Thyroid gland (tissue), 4 donors: Measurements from ENCODE around the gene SLC6A17. TPM values are rescaled to one million over a fixed set of nuclear protein-coding genes. Genes with fewer than 3 reads are reported as not detected.

Experiments
- DNase-seq, 2 donors: peaks; one replicate each; pipeline ENCODE4 v3.0.0-alpha.2; 2019
- H3K27ac ChIP-seq, 3 donors: fragments of 200-600 bp; sonication (generic); 1 replicate in 2 of 3; 2 replicates in 1 of 3; pipeline ENCODE4 v1.5.1; 2016 to 2019; ENCODE audit warnings: mild to moderate bottlenecking in 1 of 3, moderate library complexity in 1 of 3
- H3K27me3 ChIP-seq: fragments of 200-600 bp; sonication (generic); one replicate; pipeline ENCODE4 v1.5.1; 2019
- H3K36me3 ChIP-seq, 2 donors: fragments of 200-600 bp; sonication (generic); one replicate each; pipeline ENCODE4 v1.5.1; 2016 to 2019
- H3K4me1 ChIP-seq, 2 donors: fragments of 200-600 bp; sonication (generic); one replicate each; pipeline ENCODE4 v1.5.1; 2017 to 2019
- H3K4me3 ChIP-seq, 3 donors: fragments of 200-600 bp; sonication (generic); replicated peaks in 1 of 3; 1 replicate in 2 of 3; 2 replicates in 1 of 3; pipeline ENCODE4 v1.5.1; 2016; ENCODE audit warnings: mild to moderate bottlenecking in 1 of 3
- H3K9me3 ChIP-seq: fragments of 200-600 bp; sonication (generic); one replicate; pipeline ENCODE4 v1.5.1; 2017
- CTCF ChIP-seq, 6 experiments: fragments of 200-600 bp in 3 of 6; fragments of 450-650 bp in 3 of 6; sonication (generic) in 3 of 6; IDR thresholded peaks; one replicate each; pipeline ENCODE4 v1.5.1; 2016 to 2019; ENCODE audit warnings: antibody characterized with exemption in 6 of 6, mild to moderate bottlenecking in 2 of 6, inconsistent platforms in 1 of 6, moderate library complexity in 1 of 6
- POLR2A ChIP-seq, 2 donors: fragments of 450-650 bp; IDR thresholded peaks; one replicate each; pipeline ENCODE4 v1.6.1; 2017; ENCODE audit warnings: antibody characterized with exemption in 2 of 2, mild to moderate bottlenecking in 2 of 2, moderate library complexity in 1 of 2
- WGBS, 2 donors: methylation state at CpG; one replicate each; pipeline ENCODE4 v1.1.5; 2017; 5-methylcytosine and 5-hydroxymethylcytosine counted together
- intact Hi-C: fragments of 100-400 bp; cut with DNase I; formaldehyde crosslinking; loops from one replicate; pipeline ENCODE4 v1.15.1; 2023
- total RNA-seq, 4 donors: library from RNA; depleted of rRNA; stranded (reverse); fragments of >200 nt; gene quantifications; one replicate each; pipeline ENCODE4 v1.2.3, GENCODE V29; 2016

Gene SLC6A17
- total RNA-seq, 4 donors from 2014 or later = under 0.01 to 0.49 (median 0.18) TPM

- Histone ChIP-seq H3K36me3 (peaks cover 0 to 5% of the 10 kb centered on the region in 2 donors), H3K4me1 (no peaks in the 10 kb centered on the region), H3K4me3 (no peak overlapping the region), H3K27ac (no peak overlapping the region), H3K27me3 (no peaks in the 10 kb centered on the region), H3K9me3 (no peaks in the 10 kb centered on the region)
- TF ChIP-seq POLR2A (IDR thresholded peaks at IDR 0.05) = no peak
- no peak for TF ChIP-seq CTCF (IDR thresholded peaks at IDR 0.05)
- no peak for DNase-seq
- 86 to 90% methylated on average over 7 to 12 of the region's 12 CpGs for WGBS, 2 donors
- intact Hi-C loops = no loop called here
These were observed 77.5 kb downstream of the SLC6A17 start for GRCh38 chr1:110227774-110228173.

DNA sequence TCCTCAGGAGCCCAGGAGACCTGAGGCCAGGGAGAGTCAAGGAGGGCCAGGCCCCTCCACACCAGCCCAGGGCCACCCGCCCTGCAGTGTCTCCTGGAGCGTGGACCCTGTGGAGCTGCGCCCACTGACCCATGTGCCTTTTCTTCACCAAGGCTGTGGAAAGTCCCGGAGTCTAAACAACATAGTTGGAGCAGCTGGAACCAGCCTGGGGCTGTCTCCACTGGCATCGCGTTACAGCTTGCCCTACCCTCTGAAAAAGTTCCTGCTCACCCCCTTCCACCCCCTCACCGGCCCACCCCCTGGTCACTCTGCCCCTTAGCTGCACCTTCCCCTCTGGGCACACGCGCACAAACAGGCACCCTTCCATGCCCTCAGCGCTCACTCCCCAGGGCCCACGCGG lies 78.1 kb downstream of the SLC6A17 start:
- WGBS, 2 donors = 85 to 89% methylated on average over 9 to 11 of the region's 12 CpGs
- H3K27ac ChIP-seq = no peak overlapping the region
- H3K36me3 ChIP-seq = peaks cover 0 to 4% of the 10 kb centered on the region in 2 donors
- H3K4me3 ChIP-seq = no peak overlapping the region
- intact Hi-C loops = no loop called here
- H3K9me3 ChIP-seq = no peaks in the 10 kb centered on the region
- DNase-seq = no peak
- no peak for TF ChIP-seq POLR2A (IDR thresholded peaks at IDR 0.05)
- TF ChIP-seq CTCF (IDR thresholded peaks at IDR 0.05) = no peak
- H3K27me3 ChIP-seq = no peaks in the 10 kb centered on the region
- no peaks in the 10 kb centered on the region for H3K4me1 ChIP-seq

GRCh38 chr1:110228869-110229268 lies 78.6 kb downstream of the SLC6A17 start:
- no peak for DNase-seq
- TF ChIP-seq CTCF (IDR thresholded peaks at IDR 0.05) = no peak
- TF ChIP-seq POLR2A (IDR thresholded peaks at IDR 0.05) = no peak
- Histone ChIP-seq H3K27ac (no peak overlapping the region), H3K36me3 (no peaks in the 10 kb centered on the region), H3K4me3 (no peak overlapping the region), H3K4me1 (no peaks in the 10 kb centered on the region), H3K27me3 (no peaks in the 10 kb centered on the region), H3K9me3 (no peaks in the 10 kb centered on the region)
- intact Hi-C loops = no loop called here
- 88 to 95% methylated on average over 7 to 9 of the region's 9 CpGs for WGBS, 2 donors

DNA sequence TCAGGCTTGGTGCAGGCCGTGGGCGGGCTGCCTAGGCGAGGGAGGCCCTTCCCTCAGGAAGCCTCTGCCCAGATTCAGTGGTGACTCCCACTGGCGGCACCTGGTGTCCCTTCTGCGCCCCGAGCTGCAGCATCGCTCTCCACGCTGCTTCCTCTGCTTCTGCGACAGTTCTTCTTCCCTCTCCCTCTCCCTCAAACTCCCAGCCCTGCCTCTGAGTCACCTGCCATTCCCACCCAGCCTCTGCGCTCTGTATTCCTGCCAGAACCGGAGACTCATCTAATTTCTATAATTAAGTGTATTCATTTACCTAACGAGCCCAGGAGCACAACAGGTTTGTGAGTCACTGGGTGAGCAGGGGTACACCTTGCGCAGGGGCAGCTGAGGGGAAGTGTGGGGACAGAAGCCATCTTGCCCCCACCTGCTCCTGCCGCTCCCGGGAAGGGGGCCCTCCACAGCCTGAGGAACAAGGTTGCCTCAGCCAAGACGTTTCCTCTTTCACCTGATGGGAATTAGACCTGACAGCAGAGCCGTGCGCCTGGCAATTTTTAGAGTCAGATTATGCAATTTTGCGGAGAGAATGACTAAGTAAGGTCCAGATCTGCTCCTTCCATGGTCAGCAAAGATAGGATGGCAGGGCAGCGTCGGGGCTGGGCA lies 79.2 kb downstream of the SLC6A17 start:
- no peak for TF ChIP-seq POLR2A (IDR thresholded peaks at IDR 0.05)
- TF ChIP-seq CTCF (IDR thresholded peaks at IDR 0.05) = no peak
- no peak for DNase-seq
- Histone ChIP-seq H3K27ac (no peak overlapping the region), H3K4me3 (no peak overlapping the region), H3K36me3 (no peaks in the 10 kb centered on the region), H3K27me3 (no peaks in the 10 kb centered on the region), H3K9me3 (no peaks in the 10 kb centered on the region), H3K4me1 (no peaks in the 10 kb centered on the region)
- 80 to 93% methylated on average over 20 of the region's 21 CpGs for WGBS, 2 donors
- intact Hi-C loops = no loop called here

DNA sequence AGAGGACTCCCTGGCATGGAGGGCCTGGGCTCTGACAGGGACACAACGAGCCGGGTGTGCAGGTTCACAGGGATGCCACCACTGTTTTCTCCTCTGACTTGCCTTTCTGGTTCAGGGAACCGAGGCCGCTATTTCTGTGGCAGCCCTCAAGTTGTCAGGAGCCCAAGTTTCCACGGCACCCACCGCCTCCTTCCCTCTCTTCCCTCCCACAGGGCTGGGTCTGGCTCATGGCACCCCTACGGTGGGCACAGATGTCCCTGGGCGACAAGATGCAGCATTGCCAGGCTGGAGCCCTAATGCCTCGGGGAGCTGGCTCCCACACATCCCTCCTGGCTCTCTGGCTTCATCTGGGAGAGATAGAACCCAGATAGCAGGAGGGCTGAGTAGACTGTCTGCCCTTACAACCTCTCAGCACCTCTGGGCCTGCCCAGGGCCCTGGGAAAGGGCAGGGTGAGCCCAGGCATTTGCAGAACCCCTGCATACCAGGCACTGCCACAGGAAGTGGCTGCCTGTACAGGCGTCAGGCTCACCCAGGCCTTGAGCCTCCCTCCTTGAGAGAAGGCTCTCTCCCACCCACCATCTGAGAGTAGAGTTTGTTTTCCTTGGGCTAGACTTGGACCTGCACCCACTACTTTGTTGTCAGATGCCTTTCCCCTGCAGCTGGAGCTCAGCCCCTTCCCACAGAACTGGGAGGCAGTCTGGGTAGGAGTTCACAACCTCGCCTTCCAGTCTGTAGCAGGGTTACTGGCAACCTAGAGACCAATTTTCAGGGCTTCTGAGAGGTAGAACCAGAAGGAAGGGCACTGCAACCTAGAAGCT lies 80.3 kb downstream of the SLC6A17 start:
- no peaks in the 10 kb centered on the region for H3K9me3 ChIP-seq
- TF ChIP-seq CTCF (IDR thresholded peaks at IDR 0.05) (no peak), POLR2A (IDR thresholded peaks at IDR 0.05) (no peak)
- 83 to 90% methylated on average over 10 to 11 of the region's 11 CpGs for WGBS, 2 donors
- no peak overlapping the region for H3K4me3 ChIP-seq
- no peak overlapping the region for H3K27ac ChIP-seq
- H3K4me1 ChIP-seq = no peaks in the 10 kb centered on the region
- no peak for DNase-seq
- H3K36me3 ChIP-seq = no peaks in the 10 kb centered on the region
- intact Hi-C loops = no loop called here
- no peaks in the 10 kb centered on the region for H3K27me3 ChIP-seq
